HG02938 (cell line): Measurements from ENCODE around the gene FCN1.

Experiments
- ATAC-seq: cut with Tn5 transposase; IDR thresholded peaks from one replicate; pipeline ENCODE4 v1.9.1; 2021; ENCODE audit warnings: mild to moderate bottlenecking, moderate library complexity; ENCODE audit not compliant: unreplicated experiment

Gene FCN1

DNA sequence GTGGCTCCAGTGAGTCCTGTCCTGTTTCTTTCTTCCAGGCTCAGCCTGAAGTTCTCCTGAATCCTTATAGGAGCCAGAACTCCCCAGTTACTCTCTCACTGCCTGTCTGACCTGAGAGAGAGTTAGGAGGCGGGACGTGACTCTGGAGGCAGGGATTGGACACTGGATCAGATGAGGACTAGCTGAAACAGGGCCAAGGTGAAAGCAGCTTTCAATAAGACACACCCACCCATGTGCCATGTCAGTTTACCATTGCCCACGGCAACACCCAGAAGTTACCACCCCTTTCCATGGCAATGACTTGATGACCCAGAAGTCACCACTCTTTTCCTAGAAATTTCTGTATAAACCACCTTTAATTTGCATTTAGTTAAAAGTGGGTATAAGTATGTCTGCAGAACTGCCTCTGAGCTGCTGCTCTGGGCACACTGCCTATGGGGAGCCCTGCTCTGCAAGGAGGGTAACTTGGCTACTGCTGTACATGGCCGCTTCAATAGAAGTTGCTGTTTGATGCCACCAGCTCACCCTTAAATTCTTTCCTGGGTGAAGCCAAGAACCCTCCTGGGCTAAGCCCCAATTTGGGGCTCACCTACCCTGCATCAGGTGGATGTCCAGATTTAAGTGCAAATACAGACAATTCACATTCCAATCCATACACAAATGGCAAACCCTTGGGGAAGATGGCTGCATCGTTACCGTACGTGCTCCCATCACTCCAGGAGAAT, 23.4 kb downstream of the FCN1 start:
- no peak for ATAC-seq

DNA sequence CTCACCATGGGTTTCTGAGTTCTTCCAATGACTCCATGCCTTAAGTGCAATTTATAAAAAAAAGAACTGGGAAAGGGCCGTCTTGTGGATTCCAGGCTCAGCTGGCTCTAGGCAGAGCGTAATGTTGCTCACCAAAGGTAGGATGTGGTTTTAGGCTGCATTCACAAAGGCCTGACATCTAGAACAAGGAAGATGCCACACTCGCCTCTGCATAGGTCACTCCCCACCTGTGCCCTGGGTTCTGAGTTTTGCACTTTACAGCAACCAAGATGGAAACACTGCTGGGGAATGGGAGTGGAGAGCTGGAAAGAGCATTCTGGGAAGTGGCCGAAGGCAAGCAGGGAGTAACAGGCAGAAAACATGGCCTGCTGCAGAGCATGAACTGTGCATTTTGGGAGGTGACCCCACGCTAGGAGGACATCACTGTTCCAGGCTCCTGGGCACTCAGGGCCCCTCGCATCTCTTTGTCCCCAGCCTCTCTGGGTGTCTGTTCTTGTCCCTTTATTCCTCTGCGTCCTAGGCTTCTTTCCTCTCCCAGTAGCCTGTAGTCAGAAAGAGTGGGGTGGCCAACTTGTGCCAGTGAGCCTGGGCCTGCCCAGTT, 24.8 kb downstream of the FCN1 start:
- ATAC-seq, result no peak

DNA sequence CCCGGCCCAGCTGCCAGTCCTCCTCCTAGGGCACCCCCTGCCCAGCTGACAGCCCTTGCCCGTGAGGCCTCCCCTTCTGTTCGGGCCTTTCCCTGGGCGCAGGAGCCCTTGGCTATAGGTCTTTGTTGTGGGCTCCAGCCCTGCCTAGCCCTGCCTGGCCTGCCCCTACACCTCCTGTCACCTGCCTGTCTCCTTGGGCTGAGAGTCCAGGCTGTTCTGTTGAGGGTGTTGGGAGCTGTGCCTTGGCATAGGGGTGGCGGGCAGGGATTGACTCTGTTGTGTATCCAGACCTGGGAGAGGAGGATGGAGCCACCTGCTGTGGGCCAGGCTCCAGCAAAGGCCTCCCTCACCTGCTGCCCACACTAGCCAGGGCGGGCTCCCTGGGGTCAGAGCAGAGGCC, 25.5 kb downstream of the FCN1 start:
- ATAC-seq, result no peak

DNA sequence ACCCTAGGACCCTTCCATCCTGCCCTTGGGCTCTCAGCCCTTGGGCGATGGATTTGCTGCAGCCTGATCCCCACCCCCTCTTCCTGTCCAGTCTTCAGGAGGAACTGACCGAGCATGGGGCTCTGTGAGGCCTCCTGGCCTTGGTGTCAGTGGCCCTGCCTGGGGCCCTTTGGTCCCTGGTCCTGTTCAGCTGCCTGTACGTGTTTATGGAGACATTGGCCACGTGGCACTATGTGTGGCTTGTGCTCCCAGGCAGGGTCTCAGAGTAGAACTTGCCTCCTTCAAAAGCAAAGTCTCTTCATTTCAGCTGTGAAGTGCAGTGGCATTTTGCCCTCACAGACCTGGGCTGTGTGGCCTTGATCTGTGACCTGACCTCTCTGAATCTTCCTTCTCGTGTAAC, 26.0 kb downstream of the FCN1 start:
- ATAC-seq, result no peak

DNA sequence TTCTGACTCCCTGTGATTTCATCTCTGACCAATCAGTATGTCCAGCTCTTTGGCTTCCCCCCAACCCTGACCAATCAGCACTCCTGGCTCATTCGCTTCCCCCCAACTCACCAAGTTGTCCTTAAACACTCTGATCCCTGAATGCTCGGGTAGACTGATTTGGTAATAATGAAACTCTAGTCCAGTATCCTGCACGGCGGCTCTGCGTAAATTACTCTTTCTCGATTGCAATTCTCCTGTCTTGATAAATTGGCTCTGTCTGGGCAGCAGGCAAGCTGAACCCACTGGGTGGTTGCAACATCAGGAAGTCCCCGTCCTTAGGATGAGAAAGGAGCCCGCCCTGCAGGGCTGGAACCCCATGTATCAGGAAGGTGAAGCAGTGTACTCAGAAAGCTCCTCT, 26.7 kb downstream of the FCN1 start:
- no peak for ATAC-seq

DNA sequence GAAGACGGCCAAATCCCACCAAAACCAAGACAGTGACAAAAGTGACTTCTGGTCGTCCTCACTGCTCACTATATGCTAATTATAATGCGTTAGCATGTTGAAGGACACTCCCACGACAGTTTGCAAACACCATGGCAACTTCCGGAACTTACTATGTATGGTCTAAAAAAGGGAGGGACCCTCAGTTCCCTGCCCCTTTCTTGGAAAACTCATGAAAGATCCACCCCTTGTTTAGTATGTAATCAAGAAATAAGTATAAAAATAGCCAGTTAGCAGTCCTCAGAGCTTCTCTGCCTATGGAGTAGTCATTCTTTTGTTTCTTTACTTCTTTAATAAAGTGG, 27.6 kb downstream of the FCN1 start:
- no peak for ATAC-seq

DNA sequence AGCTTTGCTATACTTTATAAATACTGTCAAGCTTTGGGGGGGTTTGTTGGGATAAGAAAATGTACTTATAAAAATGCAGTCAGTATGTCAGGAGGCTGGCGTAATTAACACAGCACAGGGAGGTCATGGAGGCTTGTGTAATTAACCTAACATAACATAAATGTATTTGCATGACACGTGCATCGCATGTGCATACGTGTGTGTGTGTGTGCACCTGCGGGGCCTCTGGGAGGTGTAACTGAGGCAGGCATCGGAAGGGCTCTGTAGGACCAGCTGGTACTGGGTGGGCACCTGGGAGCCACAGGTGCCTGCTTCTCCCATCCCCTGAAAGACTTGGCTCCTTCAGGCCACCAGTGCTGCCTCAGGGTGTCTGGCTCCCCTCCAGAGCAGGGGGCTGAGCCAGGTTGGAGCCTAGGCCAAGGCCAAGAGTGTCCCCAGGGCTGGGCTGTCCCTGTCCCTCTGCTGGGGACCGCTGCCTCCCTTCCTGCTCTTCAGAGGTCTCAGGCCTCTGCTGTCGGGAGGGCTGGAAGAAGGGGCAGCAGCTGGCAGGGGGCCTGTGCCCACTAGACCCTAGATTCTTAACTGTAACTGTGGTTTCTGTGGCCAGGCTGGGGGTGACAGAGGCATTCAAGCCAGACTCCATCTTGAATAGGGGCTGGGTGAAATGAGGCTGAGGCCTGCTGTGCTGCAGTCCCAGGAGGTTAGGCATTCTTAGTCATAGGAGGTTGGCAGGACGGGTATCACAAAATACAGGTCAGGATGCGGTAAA, 28.1 kb downstream of the FCN1 start:
- no peak for ATAC-seq

DNA sequence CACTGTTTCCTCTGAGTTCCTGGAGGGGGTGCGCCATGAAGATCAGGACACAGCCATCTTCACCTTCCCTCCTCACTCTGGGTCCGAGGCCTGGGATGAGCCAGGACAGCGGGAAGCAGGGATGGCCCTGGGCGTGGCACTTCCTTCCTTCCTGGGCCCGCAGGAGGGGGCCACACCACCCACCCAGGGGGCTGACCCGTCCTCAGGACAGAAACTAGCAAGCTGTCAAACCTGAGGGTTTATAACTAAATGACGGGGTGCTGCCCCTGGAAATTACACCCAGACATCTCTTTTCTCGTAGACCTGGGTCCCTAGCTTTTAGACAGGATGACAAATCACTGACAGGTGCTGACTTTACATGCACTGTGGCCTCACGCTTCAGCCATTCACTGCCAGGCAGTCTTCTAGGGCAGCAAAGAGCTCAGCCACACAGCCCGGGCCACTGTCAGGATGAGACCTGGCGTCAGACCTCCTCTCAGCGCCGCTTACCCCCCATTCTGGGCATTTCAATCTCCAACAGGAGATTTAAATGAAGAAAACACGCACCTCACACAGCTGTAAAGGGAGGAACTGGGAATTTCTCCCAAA, 29.0 kb downstream of the FCN1 start:
- ATAC-seq, result no peak

DNA sequence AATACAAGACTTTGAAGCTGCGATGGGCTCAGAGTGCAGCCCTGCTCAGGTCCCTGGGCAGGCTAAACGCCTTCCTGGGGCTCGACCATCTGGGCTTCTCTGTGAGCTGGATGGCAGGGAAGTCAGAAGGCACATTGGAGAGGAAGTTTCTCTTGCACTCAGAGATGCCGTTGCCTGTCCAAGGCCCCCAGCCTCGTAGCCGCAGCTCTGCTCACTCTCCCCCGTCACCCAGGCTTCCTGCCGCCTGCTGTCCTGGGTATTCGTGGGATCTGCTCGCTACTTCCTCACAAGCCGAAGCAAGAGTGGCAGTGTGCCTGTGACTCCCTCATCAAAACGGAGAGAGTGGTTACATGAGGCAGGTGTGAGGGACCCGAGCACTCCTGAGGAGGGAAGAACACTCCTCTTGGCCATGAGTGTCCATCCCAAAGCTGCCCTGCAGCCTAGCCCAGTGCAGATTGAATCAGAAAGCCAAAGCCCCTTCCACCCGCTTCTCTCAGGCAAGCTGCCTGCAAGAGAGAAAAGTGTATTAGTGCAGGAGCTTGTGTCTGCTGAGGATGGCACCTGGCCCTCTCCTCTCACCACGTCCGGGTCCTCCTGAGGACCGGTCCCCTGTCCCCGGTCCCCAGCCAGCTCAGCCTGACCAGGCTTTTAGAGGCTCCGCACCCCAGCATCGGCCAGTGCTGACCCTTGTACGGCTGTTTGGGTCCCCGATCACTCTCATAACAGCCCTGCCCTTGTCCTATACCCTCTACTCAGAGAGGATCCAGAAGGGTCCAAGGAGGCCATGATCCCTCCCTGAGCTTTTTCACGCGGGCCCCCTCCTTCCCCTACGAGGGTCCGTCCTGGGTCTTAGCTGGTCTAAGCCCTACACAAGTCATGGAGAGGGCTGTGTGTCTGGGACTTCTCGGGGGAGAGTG, 29.8 kb downstream of the FCN1 start:
- ATAC-seq, result no peak

DNA sequence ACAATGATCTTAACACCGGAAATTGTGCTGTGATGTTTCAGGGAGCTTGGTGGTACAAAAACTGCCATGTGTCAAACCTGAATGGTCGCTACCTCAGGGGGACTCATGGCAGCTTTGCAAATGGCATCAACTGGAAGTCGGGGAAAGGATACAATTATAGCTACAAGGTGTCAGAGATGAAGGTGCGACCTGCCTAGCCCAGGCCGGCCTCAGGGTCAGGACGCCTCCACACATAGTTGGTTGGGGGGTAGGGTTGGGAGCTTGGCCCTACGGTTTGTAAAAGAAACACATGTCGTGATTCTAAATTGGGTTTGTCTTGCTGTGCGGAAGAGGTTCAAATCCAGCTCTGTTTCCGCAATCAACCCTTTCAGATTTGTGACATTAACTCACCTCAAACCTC, 30.5 kb downstream of the FCN1 start:
- no peak for ATAC-seq

DNA sequence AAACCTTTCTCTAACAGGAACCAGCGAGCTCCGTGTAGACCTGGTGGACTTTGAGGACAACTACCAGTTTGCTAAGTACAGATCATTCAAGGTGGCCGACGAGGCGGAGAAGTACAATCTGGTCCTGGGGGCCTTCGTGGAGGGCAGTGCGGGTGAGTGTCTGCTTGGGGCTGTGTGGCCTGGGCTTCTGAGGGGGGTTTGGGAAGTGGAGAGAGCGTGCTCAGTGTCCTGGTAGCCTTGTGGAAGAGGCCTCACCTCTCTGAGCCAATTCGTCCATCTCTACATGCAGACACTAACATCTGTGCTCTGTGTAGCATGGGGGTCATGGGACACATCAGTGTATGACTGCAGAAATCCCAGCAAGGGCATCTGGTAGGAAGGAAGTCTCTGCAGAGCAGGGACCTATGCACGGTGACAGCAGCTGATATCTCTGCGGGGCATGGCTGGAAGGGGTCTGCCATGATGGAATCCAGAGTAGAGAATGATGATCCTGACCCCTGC, 31.2 kb downstream of the FCN1 start:
- ATAC-seq, result no peak

DNA sequence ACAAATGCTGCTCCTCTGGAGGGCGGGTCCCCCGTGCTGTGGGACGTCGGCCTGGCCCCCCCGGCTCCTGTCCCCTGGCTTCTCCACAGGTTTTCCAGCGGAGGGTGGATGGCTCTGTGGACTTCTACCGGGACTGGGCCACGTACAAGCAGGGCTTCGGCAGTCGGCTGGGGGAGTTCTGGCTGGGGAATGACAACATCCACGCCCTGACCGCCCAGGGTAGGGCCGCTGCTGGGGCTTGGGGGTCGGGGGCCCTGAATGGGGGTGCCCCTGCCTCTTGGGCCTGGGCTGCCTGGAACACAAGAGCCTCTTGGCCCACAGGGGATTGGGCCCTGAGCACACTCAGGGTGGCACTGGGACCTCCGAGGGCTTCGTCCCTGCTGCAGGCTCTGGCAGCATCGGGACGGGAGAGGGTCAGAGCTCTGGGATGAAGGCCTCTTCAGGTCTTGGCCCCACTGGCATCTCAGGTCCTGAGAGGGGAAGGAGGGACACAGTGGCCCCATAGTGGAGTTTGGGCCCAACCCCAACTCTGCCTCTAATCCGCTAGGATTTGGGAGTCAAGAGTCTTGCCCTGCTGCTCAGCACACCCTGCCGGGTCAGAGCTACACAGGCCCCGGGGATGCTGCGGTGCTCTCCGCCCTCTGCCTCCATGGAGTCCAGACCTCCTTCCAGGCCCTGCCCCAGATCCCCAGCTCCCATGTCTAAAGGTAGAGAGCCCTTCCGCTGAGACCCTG, 31.9 kb downstream of the FCN1 start:
- no peak for ATAC-seq

DNA sequence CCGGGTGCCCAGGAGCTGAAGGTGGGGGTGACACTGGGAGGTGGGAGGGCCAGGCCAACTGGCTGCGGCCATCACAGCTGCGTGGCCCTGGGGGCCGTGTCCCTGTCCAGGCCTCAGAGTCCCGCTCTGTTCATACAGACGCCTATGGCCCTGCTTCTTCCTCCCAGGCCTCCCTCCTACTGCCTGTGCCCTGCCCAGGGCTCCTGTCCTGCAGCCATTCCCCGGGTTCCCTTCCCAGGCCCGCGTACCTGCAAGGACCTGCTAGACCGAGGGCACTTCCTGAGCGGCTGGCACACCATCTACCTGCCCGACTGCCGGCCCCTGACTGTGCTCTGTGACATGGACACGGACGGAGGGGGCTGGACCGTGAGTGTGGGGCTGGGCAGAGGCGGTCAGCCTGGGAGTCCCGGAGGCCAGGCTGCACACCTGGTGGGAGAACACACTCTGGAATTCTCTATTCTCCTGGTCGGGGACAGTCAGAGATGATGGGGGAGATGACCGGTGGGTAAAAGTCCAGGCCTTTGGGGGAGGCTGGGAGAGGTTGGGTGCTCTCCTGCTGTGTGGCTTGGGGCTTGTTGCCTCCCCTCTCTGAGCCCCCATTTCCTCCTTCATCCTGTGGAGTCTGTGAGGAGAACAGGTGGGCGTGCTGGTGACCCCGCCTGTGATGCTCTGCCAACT, 32.6 kb downstream of the FCN1 start:
- ATAC-seq, result no peak

DNA sequence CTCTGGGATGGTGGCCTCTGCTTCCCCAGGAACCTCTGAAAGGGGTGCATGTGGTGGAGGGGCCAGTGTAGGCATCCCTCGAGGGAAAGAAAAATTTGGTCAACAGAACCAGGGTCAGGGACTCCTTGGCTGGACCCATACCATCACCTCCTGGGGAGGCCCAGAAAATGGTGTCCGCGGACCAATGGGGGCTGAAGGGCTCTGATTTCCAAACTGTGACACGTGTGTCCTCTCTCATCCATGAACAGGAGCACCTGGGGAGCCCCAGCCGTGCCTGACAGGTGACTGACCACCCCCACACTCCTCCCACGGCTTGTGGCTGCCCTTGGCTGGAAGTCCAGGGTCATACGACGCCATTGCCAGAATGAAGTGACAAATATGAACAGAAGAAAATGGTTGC, 33.2 kb downstream of the FCN1 start:
- ATAC-seq, result no peak

DNA sequence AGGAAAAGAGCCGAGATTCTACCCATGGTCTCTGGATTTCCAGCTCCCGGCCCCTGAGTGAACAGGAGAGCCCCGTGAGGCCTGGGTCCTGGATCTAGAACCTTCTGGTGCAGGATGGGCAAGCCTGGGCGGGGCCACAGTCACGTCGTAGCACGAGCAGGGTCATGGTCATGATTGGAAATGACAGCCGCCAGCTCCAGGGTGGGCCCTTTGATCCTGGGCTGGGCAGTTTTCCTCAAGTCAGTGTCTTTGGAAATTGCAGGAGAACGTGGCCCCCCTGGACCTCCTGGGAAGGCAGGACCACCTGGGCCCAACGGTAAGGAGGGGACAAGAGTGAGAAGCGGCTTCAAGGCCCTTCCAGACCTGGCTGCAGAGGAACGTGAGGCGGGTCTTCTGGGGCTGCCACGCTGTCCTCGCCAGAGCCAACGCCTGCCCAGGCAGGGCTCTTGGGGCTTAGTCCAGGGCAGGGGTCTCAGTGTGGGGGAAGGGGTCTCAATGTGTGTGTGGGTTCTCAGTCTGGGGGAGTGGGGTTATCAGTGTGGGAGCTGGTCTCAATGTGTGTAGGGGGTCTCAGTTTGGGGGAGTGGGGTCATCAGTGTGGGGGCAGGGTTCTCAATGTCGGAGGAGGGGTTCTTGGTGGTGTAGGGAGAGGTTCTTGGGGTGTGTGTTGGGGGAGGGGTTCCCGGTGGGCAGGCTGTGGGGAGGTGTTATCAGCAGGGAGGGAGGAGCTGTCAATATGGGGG, 34.5 kb downstream of the FCN1 start:
- ATAC-seq, result no peak

DNA sequence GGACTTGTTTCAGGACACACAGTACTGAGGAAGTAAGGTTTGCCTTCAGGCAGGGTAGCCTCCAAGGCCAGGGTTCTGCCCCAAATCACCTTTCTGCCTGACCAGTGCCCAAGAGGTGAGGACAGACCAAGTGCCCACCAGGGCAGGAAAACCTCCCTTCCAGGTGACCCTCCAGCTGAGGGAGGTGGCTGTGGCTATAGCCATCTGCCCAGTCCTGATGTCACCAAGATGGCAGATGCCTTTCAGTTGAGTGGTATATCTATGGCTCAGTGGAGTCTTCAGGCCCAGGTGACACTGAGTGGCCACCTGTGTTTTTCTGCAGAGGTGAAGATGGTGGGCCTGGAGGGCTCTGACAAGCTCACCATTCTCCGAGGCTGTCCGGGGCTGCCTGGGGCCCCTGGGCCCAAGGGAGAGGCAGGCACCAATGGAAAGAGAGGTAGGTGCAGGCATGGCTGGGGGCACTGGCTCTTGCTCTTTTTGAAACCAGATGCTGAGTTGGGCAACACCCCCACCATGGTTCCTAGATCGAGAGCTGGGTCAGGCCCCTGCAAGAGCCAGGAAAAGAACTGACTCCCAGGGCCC, 35.4 kb downstream of the FCN1 start:
- no peak for ATAC-seq

DNA sequence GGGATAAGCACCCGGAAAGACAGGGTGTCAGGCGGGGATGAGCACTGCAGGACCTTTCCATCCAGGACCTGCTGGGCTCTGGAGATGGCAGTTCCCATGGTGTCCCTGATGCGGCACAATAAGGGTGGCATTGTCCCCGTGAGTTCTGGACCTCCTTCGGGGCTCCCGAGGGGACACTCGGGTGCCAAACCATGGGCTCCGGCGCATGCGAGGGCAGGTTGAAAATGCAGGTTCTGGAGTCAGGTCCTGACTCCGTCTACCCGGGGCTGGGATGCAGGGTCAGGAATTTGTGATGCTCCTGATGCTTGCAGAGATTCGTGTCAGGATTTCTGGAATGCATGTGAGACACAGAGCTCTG, 36.4 kb downstream of the FCN1 start:
- no peak for ATAC-seq

DNA sequence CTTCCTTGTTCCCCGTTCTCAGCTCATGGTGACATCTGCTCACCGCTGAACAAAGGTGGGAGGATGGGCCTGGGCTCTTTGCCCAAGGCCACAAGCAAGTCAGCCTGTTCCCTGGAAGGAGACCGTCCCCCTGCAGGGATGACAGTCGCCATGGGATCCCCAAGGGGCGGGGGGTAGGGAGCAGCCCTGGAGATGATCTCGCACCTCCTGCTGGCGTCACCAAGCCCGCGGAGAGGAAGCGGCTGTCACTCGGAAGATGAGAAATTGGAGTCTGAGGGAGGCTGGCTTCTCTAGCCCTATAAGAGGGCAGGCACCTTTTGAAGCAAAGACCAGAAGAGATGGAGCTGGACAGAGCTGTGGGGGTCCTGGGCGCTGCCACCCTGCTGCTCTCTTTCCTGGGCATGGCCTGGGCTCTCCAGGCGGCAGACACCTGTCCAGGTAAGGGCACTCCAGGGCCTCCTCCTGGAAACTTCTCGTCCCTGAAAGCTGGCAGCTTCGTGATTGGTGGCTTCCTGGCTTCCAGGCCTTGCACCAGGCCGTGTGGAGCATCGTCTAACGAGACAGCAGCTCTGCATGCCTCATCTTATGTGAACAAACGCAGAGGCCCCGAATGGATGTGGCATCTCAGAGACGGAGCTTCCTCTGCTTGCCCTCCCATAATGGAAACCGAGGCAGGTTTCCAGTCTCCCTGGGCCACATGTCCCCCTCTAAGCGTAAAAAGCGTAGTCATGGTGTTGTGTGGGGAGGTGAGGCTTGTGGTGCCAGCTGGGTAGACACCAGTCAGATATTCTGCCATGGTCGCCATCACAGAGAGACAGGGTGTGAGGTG, 37.0 kb downstream of the FCN1 start, which contains the start of gene FCN2:
FCN2 (plus strand) TSS at position 327 of the 829 bp plus-strand sequence; CDS start at position 339, 12 bp downstream.
- no peak for ATAC-seq
